Measurements from ENCODE around the gene SYVN1. TPM values are rescaled to one million over a fixed set of nuclear protein-coding genes. Genes with fewer than 3 reads are reported as not detected.
A peak's percentile ranks its signal among the peaks of the same experiment; 100 is the strongest.

Gene SYVN1
- total and polyA plus RNA-seq, 11 donors: 13.9 to 65.8 (median 28.2) TPM

- ATAC-seq (peak; percentile 89 to 95 (median 92)), DNase-seq (peak; percentile 98 to 99 (median 98))
- Histone ChIP-seq H3K27ac (peak within 1 kb of the TSS; percentile 13 to 96 (median 87)), H3K4me3 (peak within 1 kb of the TSS; percentile 70 to 98 (median 84)), H3K9me3 (no peaks in the 10 kb centered on the region), H3K36me3 (peaks cover 0 to 66% (median 61%) of the 10 kb centered on the region in 9 donors), H3K4me1 (peaks cover 0 to 36% (median 22%) of the 10 kb centered on the region in 12 donors), H3K27me3 (no peaks in the 10 kb centered on the region)
- 0 to 1% (median 1%) methylated on average over 44 to 64 of the region's 64 CpGs for WGBS, 4 donors
- TF ChIP-seq CTCF (IDR thresholded peaks at IDR 0.05) (no peak), POLR2A (IDR thresholded peaks at IDR 0.05) (peak; percentile 58 to 93)
- intact Hi-C loops (cut with DNase I): loop anchor here in 4 of 10 donors (1.0 to 10.0 kb wide), 5 partner anchors 25 to 197 kb away; partner anchors contain the start of genes CAPN1 (in 2 of the 4), CDCA5 (in 2 of the 4), ZFPL1 (in 2 of the 4) and PPP2R5B (in 1 of the 4)
These were observed 12.2 kb downstream of the SYVN1 start, which contains the start of the genes FAU and MRPL49 for GRCh38 chr11:65121865-65122696. FAU (minus strand) TSS chr11:65122134; CDS start chr11:65121813, 321 bp downstream. MRPL49 (plus strand) TSS chr11:65122321; CDS start chr11:65122347, 26 bp downstream.

DNA sequence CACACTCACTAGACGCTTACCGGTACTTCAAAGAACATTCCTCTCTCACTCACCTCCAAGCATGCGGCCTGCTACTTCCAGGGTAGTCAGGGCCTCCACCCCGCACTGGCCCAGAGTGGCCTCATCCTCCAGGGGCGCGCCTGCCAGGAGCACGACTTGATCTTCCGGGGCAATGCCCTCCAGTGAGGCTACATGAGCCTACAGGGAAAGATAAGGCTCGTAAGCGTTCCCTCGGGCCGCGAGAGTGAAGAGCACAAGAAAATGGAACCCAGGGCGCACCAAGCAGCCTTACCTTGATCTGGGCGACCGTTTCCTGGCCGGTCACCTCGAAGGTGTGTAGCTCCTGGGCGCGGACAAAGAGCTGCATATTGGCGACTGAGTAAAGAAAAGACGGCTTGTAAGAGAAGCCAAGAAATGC lies 12.9 kb downstream of the SYVN1 start:
- intact Hi-C loops (cut with DNase I): loop anchor here in 4 of 10 donors (2.0 to 10.0 kb wide), 3 partner anchors 37 to 197 kb away; partner anchors contain the start of genes CAPN1 (in 2 of the 4), CDCA5 (in 1 of the 4), PPP2R5B (in 1 of the 4) and ZFPL1 (in 1 of the 4)
- DNase-seq: peak in 1 of 5 donors; percentile 15
- Histone ChIP-seq H3K4me3 (peak overlapping the region; percentile 70 to 98 (median 84)), H3K27ac (peak overlapping the region; percentile 11 to 96 (median 87)), H3K4me1 (peaks cover 0 to 42% (median 28%) of the 10 kb centered on the region in 12 donors), H3K27me3 (no peaks in the 10 kb centered on the region), H3K36me3 (peaks cover 0 to 59% (median 55%) of the 10 kb centered on the region in 9 donors), H3K9me3 (no peaks in the 10 kb centered on the region)
- TF ChIP-seq CTCF (IDR thresholded peaks at IDR 0.05) (no peak), POLR2A (IDR thresholded peaks at IDR 0.05) (no peak)
- 0 to 2% (median 1%) methylated on average over 21 to 22 of the region's 22 CpGs for WGBS, 4 donors
- ATAC-seq: no peak

DNA sequence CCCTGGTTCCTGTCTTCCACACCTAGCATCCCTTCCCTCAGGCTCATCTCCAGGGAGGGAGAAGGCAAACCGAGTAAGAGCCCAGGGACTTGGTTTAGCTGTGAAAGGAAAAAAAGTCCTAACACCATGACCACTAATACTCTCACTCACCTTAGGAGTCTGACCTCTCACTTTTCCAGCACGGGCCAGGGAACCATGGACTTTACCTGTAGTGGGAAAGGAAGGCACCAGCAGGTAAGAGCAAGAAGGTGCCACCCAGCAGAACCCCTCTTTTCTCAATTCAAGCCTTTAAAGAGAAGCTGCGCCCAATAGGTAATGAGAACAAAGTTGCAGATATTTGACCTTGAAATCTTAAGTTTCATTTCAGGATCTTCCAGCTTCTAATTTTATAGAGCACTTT lies 13.5 kb downstream of the SYVN1 start:
- peak overlapping the region in 11 of 12 donors; percentile 72 to 98 (median 85) for H3K4me3 ChIP-seq
- H3K4me1 ChIP-seq: peaks cover 0 to 48% (median 34%) of the 10 kb centered on the region in 12 donors
- no peak for DNase-seq
- no peaks in the 10 kb centered on the region for H3K27me3 ChIP-seq
- peak overlapping the region in 10 of 12 donors; percentile 76 to 96 (median 89) for H3K27ac ChIP-seq
- TF ChIP-seq CTCF (IDR thresholded peaks at IDR 0.05): no peak
- TF ChIP-seq POLR2A (IDR thresholded peaks at IDR 0.05): no peak
- H3K36me3 ChIP-seq: peaks cover 0 to 57% (median 52%) of the 10 kb centered on the region in 9 donors
- intact Hi-C loops (cut with DNase I): loop anchor here in 4 of 10 donors (2.0 to 10.0 kb wide), 3 partner anchors 36 to 196 kb away; partner anchors contain the start of genes CAPN1 (in 2 of the 4), CDCA5 (in 1 of the 4), PPP2R5B (in 1 of the 4) and ZFPL1 (in 1 of the 4)
- H3K9me3 ChIP-seq: no peaks in the 10 kb centered on the region
- ATAC-seq: no peak
- WGBS, 4 donors: 57 to 75% (median 60%) methylated on average over 3 of the region's 3 CpGs

GRCh38 chr11:65119670-65119995 lies 14.7 kb downstream of the SYVN1 start:
- DNase-seq (no peak), ATAC-seq (no peak)
- intact Hi-C loops (cut with DNase I): loop anchor here (2.0 to 10.0 kb wide), 11 partner anchors 65 to 345 kb away; partner anchors contain the start of genes ARL2 (in 5 of the 10), CDC42BPG (in 2 of the 10), CAPN1 (in 1 of the 10) and DPF2 (in 1 of the 10)

More at GRCh38 chr11:65119670-65119995, 14.7 kb downstream of the SYVN1 start:
- Histone ChIP-seq H3K4me1 (peaks cover 0 to 55% (median 36%) of the 10 kb centered on the region in 12 donors), H3K27ac (peak overlapping the region in 1 of 12 donors; percentile 66), H3K27me3 (no peaks in the 10 kb centered on the region), H3K36me3 (peaks cover 0 to 50% (median 40%) of the 10 kb centered on the region in 9 donors), H3K9me3 (no peaks in the 10 kb centered on the region), H3K4me3 (no peak overlapping the region)
- TF ChIP-seq POLR2A (IDR thresholded peaks at IDR 0.05) (no peak), CTCF (IDR thresholded peaks at IDR 0.05) (no peak)

All from heart left ventricle (tissue), 16 donors.